GM12878 (cell line): ENCODE results near the gene LYRM4.

ENCODE experiments used
- CEBPB ChIP-seq, 2 experiments: fragments of 150-350 bp in 1 of 2; IDR thresholded peaks; 2 replicates each; pipeline ENCODE4 v1.6.1; 2012 to 2014; ENCODE audit warnings: low read depth in 2 of 2, low read length in 2 of 2, borderline replicate concordance in 1 of 2, inconsistent platforms in 1 of 2
- CHD4 ChIP-seq: fragments of 200-600 bp; sonication (generic); IDR thresholded peaks from 2 replicates; pipeline ENCODE4 v1.6.1; 2016; ENCODE audit warnings: mild to moderate bottlenecking
- GABPA ChIP-seq: IDR thresholded peaks from 2 replicates; pipeline ENCODE4 v1.6.1; 2014; ENCODE audit warnings: antibody characterized with exemption, low read depth, mild to moderate bottlenecking, inconsistent platforms
- JUND ChIP-seq: IDR thresholded peaks from 2 replicates; pipeline ENCODE4 v1.6.1; 2012; ENCODE audit warnings: low read depth, mild to moderate bottlenecking, low read length, improper control_type of control experiment, moderate library complexity
- NFYB ChIP-seq: IDR thresholded peaks from 2 replicates; pipeline ENCODE4 v1.6.1; 2011; ENCODE audit warnings: low read depth, mild to moderate bottlenecking, low read length, improper control_type of control experiment, moderate library complexity; ENCODE audit not compliant: insufficient read depth
- RB1 ChIP-seq: fragments of 450-650 bp; formaldehyde crosslinking; IDR thresholded peaks from 2 replicates; pipeline ENCODE4 v1.6.1; 2017; ENCODE audit warnings: mild to moderate bottlenecking, borderline replicate concordance
- TF ChIP-seq, protein P1 (sequence below): IDR thresholded peaks from 2 replicates; pipeline ENCODE4 v1.6.1; 2012; ENCODE audit warnings: low read depth, low read length, improper control_type of control experiment
- TF ChIP-seq, protein P2 (sequence below), 3 experiments: IDR thresholded peaks in 2 of 3; conservative IDR thresholded peaks in 1 of 3; 2 replicates each; pipeline ENCODE4 v1.5.1; 2011; ENCODE audit warnings: low read depth in 3 of 3, low read length in 3 of 3, mild to moderate bottlenecking in 3 of 3, control low read depth in 2 of 3, moderate library complexity in 2 of 3, inconsistent platforms in 1 of 3, mixed read lengths in 1 of 3; ENCODE audit not compliant: control insufficient read depth in 2 of 3, insufficient read depth in 1 of 3; ENCODE audit errors: extremely low read depth in 1 of 3

DNA sequence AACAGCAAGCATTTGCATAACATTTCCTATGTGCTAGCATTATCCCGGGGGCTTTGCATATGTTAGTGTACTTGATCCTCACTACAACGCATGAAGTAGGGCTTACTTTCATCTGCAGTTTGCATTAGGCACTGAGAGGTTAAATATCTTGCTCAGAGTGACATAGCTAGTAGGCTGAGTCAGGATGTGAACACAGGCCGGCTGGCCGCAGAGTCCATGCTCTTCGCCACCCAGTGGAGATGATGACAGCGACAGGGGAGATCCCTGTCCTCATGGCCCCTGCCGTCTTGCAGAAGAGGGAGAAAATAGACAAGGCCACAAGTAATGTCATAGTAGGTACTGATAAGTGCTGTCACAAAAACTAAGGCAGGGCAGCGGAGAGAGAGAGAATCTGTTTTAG, 46.9 kb downstream of the LYRM4 start:
- TF ChIP-seq NFYB (no peak), CEBPB (IDR thresholded peaks at IDR 0.05; ENCODE audit: borderline replicate concordance in 1 of 2, low read depth in 2 of 2, low read length in 2 of 2) (no peak), CHD4 (no peak), GABPA (no peak), RB1 (no peak), JUND (no peak)
- TF ChIP-seq, protein P1, sequence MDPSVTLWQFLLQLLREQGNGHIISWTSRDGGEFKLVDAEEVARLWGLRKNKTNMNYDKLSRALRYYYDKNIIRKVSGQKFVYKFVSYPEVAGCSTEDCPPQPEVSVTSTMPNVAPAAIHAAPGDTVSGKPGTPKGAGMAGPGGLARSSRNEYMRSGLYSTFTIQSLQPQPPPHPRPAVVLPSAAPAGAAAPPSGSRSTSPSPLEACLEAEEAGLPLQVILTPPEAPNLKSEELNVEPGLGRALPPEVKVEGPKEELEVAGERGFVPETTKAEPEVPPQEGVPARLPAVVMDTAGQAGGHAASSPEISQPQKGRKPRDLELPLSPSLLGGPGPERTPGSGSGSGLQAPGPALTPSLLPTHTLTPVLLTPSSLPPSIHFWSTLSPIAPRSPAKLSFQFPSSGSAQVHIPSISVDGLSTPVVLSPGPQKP, result no peak
- TF ChIP-seq, protein P2, sequence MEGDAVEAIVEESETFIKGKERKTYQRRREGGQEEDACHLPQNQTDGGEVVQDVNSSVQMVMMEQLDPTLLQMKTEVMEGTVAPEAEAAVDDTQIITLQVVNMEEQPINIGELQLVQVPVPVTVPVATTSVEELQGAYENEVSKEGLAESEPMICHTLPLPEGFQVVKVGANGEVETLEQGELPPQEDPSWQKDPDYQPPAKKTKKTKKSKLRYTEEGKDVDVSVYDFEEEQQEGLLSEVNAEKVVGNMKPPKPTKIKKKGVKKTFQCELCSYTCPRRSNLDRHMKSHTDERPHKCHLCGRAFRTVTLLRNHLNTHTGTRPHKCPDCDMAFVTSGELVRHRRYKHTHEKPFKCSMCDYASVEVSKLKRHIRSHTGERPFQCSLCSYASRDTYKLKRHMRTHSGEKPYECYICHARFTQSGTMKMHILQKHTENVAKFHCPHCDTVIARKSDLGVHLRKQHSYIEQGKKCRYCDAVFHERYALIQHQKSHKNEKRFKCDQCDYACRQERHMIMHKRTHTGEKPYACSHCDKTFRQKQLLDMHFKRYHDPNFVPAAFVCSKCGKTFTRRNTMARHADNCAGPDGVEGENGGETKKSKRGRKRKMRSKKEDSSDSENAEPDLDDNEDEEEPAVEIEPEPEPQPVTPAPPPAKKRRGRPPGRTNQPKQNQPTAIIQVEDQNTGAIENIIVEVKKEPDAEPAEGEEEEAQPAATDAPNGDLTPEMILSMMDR (IDR thresholded peaks at IDR 0.05 in 2 of 3, conservative IDR thresholded peaks at IDR 0.05 in 1 of 3; ENCODE audit: control insufficient read depth in 2 of 3, extremely low read depth in 1 of 3, insufficient read depth in 1 of 3, low read depth in 3 of 3, low read length in 3 of 3), result no peak
